Neural cell (in vitro differentiated cells): ENCODE results near the gene PAK2.

ENCODE experiments used
- CTCF ChIP-seq: fragments of 450-650 bp; IDR thresholded peaks from 2 replicates; pipeline ENCODE4 v1.5.1; 2014; ENCODE audit warnings: antibody characterized with exemption, mild to moderate bottlenecking, moderate library complexity; ENCODE audit not compliant: poor library complexity, severe bottlenecking
- EP300 ChIP-seq: fragments of 450-650 bp; conservative IDR thresholded peaks from 2 replicates; pipeline ENCODE4 v1.6.1; 2014; ENCODE audit warnings: antibody characterized with exemption, mild to moderate bottlenecking, moderate library complexity; ENCODE audit not compliant: poor library complexity, severe bottlenecking
- EZH2 ChIP-seq: fragments of 200-600, 300-800 bp; shearing (Covaris generic), sonication (generic); IDR thresholded peaks from 2 replicates; pipeline ENCODE4 v1.6.1; 2014; ENCODE audit warnings: antibody characterized with exemption, low read length, borderline replicate concordance, mild to moderate bottlenecking; ENCODE audit not compliant: insufficient read depth, poor library complexity, severe bottlenecking
- MXI1 ChIP-seq: fragments of 450-650 bp; conservative IDR thresholded peaks from 2 replicates; pipeline ENCODE4 v1.6.1; 2014; ENCODE audit warnings: antibody characterized with exemption, mild to moderate bottlenecking; ENCODE audit not compliant: poor library complexity, severe bottlenecking
- POLR2AphosphoS5 ChIP-seq: IDR thresholded peaks from 2 replicates; pipeline ENCODE4 v1.6.1; 2012

GRCh38 chr3:196772897-196773296, 33.2 kb downstream of the PAK2 start:
- TF ChIP-seq POLR2AphosphoS5 (no peak), CTCF (no peak), EZH2 (no peak), EP300 (no peak), MXI1 (no peak)
